HEK293 (cell line): ENCODE data around the gene RSPH10B.
"Not testable (repeated sequence)": the region's sequence is repeated elsewhere in the genome, so short reads cannot be mapped to it uniquely, and the experiment has no call there.

Source experiments
- CTCF ChIA-PET: fragments of 350-600 bp; formaldehyde crosslinking; extraction: SDS; loops from one replicate; lab custom pipeline; 2021; ENCODE audit warnings: antibody characterized with exemption; lab: Yijun Ruan, JAX
- POLR2A ChIA-PET: fragments of 300-600 bp; formaldehyde crosslinking; extraction: SDS; loops from one replicate; lab custom pipeline; 2020; ENCODE audit warnings: antibody characterized with exemption, inconsistent platforms; lab: Yijun Ruan, JAX
- H3K27ac ChIP-seq: fragments of 200-500 bp; sonication (Bioruptor generic); 2 replicates; pipeline ENCODE4 v1.5.1; 2014; ENCODE audit warnings: low read depth, low read length, control low read depth, inconsistent platforms; ENCODE audit errors: extremely low read depth
- H3K36me3 ChIP-seq, 2 experiments: fragments of 200-500 bp in 1 of 2; sonication (Bioruptor generic) in 1 of 2; 1 replicate in 1 of 2; 2 replicates in 1 of 2; pipeline ENCODE4 v1.5.1; 2014 to 2017; ENCODE audit warnings: inconsistent platforms in 2 of 2, low read length in 2 of 2; ENCODE audit not compliant: control insufficient read depth in 2 of 2, insufficient read depth in 1 of 2
- H3K4me1 ChIP-seq: fragments of 200-500 bp; sonication (Bioruptor generic); 2 replicates; pipeline ENCODE4 v1.5.1; 2014; ENCODE audit warnings: mild to moderate bottlenecking, low read length, inconsistent platforms; ENCODE audit not compliant: control insufficient read depth, insufficient read depth
- H3K4me3 ChIP-seq: 2 replicates; pipeline ENCODE4 v1.5.1; 2011; ENCODE audit warnings: low read depth, mild to moderate bottlenecking, control low read depth, low read length, moderate library complexity
- H3K9me3 ChIP-seq: fragments of 200-500 bp; sonication (Bioruptor generic); 2 replicates; pipeline ENCODE4 v1.5.1; 2014; ENCODE audit warnings: low read depth, low read length, inconsistent platforms; ENCODE audit not compliant: control insufficient read depth, insufficient read depth

RSPH10B gene

DNA sequence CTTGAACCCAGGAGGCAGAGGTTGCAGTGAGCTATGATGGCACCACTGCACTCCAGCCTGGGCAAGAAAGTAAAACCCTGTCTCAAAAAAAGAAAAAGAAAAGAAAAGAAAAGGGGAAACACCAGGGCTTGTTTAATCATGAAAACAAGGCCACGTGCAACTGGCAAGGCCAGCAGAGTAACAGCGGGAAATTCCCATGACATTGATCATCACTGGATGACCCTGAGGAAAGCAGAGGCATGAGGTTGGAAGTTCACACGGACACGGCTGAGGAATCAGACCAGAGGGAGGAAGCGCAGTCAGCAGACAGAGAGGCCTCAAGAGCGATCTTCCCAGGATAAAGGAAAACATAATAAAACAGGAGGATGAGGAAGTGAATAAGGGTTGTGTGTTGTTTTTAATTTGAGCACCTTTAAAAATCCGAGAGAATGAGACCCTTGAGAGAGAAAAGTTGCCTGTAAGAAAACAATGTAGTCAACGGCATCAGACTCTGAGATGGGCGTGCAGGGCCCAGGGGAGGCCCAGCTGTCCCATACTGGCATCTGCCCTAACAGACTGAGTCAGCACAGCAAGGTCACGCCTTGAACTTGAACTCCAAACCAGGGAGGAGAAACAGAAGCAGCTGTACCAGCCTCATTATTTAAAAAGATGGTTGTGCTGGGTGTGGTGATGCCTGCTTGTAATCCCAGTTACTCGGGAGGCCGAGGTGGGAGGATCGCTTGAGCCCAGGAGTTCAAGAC, 38.4 kb downstream of the RSPH10B start:
- H3K9me3 ChIP-seq, POLR2A ChIA-PET, H3K4me1 ChIP-seq, H3K4me3 ChIP-seq, CTCF ChIA-PET, H3K36me3 ChIP-seq, H3K27ac ChIP-seq: not testable (repeated sequence)

DNA sequence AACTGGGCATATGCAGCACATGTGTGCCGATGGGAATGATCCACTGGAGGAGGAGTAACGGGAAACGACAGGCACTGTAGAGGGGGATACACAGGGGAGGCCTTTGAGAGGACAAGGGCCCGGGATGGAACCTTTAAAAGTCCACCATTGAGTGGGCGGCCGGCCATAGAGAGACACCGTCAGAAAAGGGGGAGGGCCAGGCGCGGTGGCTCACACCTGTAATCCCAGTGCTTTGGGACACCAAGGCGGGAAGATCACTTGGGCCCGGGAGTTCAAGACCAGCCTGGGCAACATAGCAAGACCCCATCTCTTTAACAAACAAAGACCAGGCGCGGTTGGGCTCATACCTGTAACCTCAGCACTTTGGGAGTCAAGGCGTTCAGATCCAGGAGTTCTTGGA, 39.2 kb downstream of the RSPH10B start:
- CTCF ChIA-PET, H3K36me3 ChIP-seq, H3K4me1 ChIP-seq, POLR2A ChIA-PET, H3K4me3 ChIP-seq, H3K9me3 ChIP-seq, H3K27ac ChIP-seq: not testable (repeated sequence)

DNA sequence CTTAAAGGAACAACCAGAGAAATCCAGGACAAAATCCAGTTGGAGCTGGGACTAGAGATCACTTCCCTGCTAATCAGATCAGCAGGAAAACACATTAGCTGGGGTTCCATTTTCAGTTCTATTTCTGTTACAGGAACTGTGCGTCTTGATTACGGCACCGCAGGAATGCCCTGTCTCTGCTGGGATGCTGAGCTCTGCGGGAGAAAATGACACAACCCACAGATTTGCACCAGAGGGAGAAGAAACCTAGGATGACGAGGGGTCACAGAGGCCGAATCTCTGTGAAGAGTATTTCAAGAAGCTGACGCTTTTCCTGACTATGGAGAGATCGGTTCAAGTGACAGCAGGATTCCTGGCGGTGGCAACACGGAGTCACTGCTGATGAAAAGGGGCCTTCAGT, 40.2 kb downstream of the RSPH10B start:
- H3K4me1 ChIP-seq, H3K9me3 ChIP-seq, H3K36me3 ChIP-seq, H3K27ac ChIP-seq, POLR2A ChIA-PET, H3K4me3 ChIP-seq, CTCF ChIA-PET: not testable (repeated sequence)

DNA sequence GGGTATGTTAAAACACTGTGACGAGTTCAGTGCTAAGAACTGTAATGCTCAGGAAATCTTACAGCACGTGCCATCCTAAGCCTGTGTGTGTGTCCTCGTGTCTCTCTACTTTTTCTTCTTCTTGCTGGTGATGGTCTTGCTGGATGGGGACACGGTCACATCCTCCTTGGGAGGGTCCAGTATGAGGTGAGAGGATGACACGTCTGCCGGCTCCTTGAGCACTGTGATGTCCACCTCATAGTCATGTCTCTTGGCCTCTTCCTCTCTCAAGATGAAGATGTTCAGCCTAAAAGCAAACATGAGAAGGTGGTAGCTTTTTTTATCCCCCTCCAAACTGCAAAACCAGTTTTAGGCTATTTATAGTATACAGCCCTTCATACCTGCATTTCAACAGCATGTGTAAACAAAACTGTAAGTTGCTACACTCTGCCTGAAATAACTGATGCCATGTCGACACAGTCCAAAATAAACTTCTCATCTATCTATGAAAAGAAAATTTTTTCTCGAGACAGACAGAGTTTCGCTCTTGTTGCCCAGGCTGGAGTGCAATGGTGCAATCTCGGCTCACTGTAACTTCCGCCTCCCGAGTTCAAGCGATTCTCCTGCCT, 44.1 kb downstream of the RSPH10B start:
- H3K4me3 ChIP-seq, H3K9me3 ChIP-seq, POLR2A ChIA-PET, H3K4me1 ChIP-seq, H3K27ac ChIP-seq, H3K36me3 ChIP-seq: not testable (repeated sequence)
- CTCF ChIA-PET: interaction anchor here (0.6 kb wide), 1 partner anchor 100 kb away, joined by 4 read pairs; no protein-coding TSS in a partner anchor

DNA sequence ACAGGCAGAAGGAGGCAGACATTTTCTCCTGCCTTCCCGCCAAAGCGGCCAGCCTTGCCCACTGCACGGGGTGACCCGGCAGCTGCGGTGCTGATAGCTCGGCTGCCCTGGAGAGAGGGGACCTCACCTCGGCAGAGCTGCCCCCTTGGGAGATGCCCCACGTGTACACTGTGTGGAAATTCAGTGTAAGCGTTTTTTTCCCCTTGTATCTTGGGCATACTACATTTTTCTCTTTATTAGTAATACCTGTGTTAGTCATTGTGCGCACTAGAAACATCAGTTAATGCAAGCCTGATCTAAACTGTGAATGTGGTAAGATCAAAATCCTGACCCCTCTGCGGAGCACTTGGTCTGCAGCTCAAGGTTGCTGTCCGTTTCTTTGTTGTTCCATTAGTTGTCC, 45.9 kb downstream of the RSPH10B start:
- H3K4me3 ChIP-seq, POLR2A ChIA-PET, H3K9me3 ChIP-seq, CTCF ChIA-PET, H3K4me1 ChIP-seq, H3K36me3 ChIP-seq, H3K27ac ChIP-seq: not testable (repeated sequence)

DNA sequence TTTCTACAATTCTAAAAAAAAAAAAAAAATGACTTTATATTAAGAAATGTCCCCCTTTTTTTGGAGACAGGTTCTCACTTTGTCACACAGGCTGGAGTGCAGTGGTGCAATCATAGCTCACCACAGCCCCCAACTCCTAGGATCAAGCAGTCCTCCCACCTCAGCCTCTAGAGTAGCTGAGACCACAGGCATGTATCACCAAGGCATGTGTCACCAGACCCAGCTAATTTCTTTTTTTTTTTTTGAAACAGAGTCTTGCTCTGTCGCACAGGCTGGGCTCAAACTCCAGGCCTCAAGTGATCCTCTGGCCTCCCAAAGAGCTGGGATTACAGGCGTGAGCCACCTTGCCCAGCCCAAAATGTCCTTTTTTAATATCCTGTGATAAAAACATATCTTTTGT, 46.3 kb downstream of the RSPH10B start:
- POLR2A ChIA-PET, CTCF ChIA-PET, H3K4me1 ChIP-seq, H3K36me3 ChIP-seq, H3K27ac ChIP-seq, H3K4me3 ChIP-seq, H3K9me3 ChIP-seq: not testable (repeated sequence)

DNA sequence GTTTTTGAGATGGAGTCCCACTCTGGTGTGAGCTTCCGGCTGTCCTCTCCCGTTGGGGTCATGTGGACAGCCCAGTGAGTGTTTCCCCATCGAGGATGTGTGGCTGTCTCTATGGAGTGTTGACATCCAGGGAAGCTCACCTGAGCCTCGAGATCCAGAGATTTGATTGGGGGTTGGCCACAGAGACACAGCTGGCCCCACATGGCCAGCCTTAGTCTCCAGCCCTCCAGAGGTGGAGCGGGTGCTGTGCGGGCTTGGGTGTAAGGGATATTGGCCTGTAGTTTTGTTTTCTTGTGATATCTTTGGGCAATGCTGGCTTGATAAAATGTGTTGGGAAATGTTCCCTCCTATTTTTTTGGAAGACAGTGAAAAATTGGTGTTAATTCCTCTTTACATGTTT, 54.0 kb downstream of the RSPH10B start:
- POLR2A ChIA-PET, H3K36me3 ChIP-seq, CTCF ChIA-PET, H3K27ac ChIP-seq, H3K4me3 ChIP-seq, H3K9me3 ChIP-seq, H3K4me1 ChIP-seq: not testable (repeated sequence)

DNA sequence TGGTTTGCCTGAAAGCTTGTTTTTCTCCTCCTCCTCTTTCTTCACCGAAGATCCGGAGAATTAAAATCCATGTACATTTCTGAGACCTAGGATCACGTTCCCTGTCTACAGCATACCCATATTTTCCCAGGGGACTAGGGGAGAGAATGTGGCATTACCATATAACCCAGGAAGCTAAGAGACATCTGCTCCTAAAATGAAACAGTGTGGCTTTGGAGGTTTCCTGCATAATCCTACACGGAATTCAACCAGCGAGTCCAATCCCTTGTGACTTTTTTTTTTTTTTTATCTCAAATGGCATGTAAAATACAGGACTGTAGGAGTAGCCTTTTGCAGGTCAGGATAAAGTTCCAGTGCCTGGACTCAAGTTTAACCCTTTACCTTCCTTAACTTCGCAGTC, 61.7 kb downstream of the RSPH10B start:
- H3K9me3 ChIP-seq, CTCF ChIA-PET, H3K4me3 ChIP-seq, H3K4me1 ChIP-seq, POLR2A ChIA-PET, H3K27ac ChIP-seq: not testable (repeated sequence)
- H3K36me3 ChIP-seq: peaks cover 8 to 16% of the 10 kb centered on the region in 2 experiments; a peak in 2 of 3 replicates

DNA sequence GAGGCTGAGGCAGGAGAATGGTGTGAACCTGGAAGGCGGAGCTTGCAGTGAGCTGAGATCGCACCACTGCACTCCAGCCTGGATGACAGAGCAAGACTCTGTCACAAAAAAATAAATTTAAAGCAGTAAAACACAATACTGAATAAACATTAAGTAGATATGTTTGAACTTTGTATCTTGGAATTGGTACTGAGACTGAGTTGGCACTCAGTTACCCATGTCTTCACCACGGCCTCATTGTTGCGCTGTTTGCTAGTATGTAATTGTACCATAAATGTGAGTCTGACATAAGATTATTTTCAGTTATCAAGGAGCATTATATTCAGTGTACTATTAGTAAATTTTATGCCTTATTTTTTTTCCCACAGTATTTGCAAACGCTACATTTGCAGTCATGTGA, 65.8 kb downstream of the RSPH10B start:
- H3K4me3 ChIP-seq, H3K4me1 ChIP-seq, POLR2A ChIA-PET, H3K9me3 ChIP-seq, H3K36me3 ChIP-seq, CTCF ChIA-PET, H3K27ac ChIP-seq: not testable (repeated sequence)

DNA sequence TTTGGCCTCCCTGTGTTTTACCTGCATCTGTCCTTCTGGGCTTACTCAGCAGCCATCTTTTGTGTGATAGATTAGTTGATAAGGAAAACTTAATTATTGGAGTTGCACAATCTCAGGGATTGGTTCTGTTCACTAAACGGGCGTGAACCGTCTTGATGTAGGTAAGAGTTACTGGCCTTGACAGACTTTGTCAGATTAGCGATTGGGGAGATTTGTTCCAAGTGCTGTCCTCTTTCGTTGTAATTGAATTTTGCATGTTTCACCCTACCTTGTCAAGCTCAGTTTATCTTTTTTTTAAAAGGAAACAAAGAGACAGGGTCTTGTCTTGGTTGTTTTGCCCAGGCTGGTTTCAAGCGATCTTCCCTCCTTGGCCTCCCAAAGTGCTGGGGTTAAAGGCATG, 67.5 kb downstream of the RSPH10B start:
- CTCF ChIA-PET, H3K36me3 ChIP-seq, H3K9me3 ChIP-seq, H3K4me3 ChIP-seq, H3K27ac ChIP-seq, H3K4me1 ChIP-seq: not testable (repeated sequence)
- POLR2A ChIA-PET: interaction anchor here (0.7 kb wide), 1 partner anchor 919 kb away, joined by 3 read pairs; no protein-coding TSS in a partner anchor
